ENCODE data around the gene COL4A2. TPM values are rescaled to one million over a fixed set of nuclear protein-coding genes. Genes with fewer than 3 reads are reported as not detected.

Gene COL4A2
- total RNA-seq, 4 donors from 2014 or later: 419 to 931 (median 555) TPM

DNA sequence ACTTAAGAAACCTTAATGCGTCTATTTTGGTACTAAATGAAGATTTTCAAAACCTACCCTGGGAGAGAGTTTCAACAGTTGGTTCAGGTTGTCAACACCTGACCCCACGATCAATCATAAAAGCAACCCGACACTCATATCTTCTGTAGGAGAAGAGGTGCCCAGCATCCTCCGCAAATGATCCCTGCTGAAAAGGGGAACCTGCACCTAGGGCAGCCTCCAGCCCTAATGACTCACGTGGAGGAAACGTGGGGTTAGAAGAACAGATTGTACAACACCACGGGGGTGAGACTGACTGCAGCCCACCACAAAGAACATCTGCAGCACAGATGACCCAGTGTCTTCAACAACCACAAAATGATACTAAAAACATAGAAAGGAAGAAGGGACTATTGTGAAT, 138.1 kb downstream of the COL4A2 start:
- DNase-seq (ENCODE audit: extremely low spot score): no peak
- H3K9me3 ChIP-seq: no peaks in the 10 kb centered on the region
- intact Hi-C loops (cut with DNase I): no loop called here
- peak overlapping the region; percentile 71 to 83 (median 81) for H3K27ac ChIP-seq (replicated peaks in 1 of 4)
- H3K27me3 ChIP-seq: no peaks in the 10 kb centered on the region
- TF ChIP-seq EP300 (IDR thresholded peaks at IDR 0.05) (no peak), POLR2AphosphoS5 (IDR thresholded peaks at IDR 0.05) (no peak), POLR2A (IDR thresholded peaks at IDR 0.05; ENCODE audit: low read depth) (no peak)
- TF ChIP-seq, protein P1, sequence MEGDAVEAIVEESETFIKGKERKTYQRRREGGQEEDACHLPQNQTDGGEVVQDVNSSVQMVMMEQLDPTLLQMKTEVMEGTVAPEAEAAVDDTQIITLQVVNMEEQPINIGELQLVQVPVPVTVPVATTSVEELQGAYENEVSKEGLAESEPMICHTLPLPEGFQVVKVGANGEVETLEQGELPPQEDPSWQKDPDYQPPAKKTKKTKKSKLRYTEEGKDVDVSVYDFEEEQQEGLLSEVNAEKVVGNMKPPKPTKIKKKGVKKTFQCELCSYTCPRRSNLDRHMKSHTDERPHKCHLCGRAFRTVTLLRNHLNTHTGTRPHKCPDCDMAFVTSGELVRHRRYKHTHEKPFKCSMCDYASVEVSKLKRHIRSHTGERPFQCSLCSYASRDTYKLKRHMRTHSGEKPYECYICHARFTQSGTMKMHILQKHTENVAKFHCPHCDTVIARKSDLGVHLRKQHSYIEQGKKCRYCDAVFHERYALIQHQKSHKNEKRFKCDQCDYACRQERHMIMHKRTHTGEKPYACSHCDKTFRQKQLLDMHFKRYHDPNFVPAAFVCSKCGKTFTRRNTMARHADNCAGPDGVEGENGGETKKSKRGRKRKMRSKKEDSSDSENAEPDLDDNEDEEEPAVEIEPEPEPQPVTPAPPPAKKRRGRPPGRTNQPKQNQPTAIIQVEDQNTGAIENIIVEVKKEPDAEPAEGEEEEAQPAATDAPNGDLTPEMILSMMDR (IDR thresholded peaks at IDR 0.05): no peak
- H3K36me3 ChIP-seq: peaks cover 35 to 91% (median 79%) of the 10 kb centered on the region in 4 donors
- 66% methylated on average over 7 of the region's 7 CpGs for WGBS
- no peak overlapping the region for H3K4me3 ChIP-seq
- peaks cover 5 to 59% (median 51%) of the 10 kb centered on the region in 4 donors for H3K4me1 ChIP-seq

DNA sequence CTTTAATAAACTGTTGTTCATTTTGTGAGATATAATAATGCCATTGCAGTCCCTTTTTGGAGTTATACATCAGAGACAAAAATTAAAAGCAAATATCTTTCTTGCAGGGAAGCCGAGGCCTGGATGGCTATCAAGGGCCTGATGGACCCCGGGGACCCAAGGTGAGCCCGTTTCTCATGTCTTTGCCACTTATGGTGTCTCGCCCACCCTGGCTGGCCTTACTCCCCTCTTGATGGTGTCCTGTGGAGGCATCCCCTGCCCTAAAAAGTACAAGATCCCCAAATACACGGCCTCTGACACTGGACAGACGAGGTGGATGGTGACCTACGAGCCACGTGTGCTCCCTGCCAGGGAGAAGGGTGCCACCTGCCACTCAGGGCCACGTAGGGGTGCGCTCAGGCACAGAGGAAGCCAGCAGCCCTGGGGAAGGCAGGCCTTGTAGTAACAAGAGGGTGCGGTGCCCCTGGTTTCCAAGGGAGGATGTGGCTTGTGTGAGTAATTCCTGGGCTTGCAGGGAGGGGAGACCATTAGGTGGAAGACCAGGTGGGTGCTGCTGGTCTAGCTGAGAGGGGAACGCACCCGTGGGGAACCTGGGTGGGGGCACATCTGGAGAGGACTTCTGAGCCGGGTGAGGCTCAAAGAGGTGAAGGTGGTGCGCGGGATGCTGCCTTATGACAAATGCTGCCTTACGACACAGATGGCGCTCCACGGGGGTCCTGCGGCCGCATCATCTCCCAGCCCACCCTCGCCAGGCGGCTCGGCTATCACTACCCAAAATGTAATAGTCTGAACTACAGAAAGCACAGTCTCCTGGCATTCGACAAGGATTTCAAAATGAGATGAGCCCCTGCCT, 138.9 kb downstream of the COL4A2 start:
- peak overlapping the region; percentile 71 to 83 (median 81) for H3K27ac ChIP-seq (replicated peaks in 1 of 4)
- peaks cover 33 to 91% (median 79%) of the 10 kb centered on the region in 4 donors for H3K36me3 ChIP-seq
- H3K4me3 ChIP-seq: no peak overlapping the region
- no peak for DNase-seq (ENCODE audit: extremely low spot score)
- no peaks in the 10 kb centered on the region for H3K27me3 ChIP-seq
- H3K4me1 ChIP-seq: peaks cover 5 to 59% (median 51%) of the 10 kb centered on the region in 4 donors
- 88% methylated on average over 21 of the region's 25 CpGs for WGBS
- TF ChIP-seq EP300 (IDR thresholded peaks at IDR 0.05) (no peak), POLR2A (IDR thresholded peaks at IDR 0.05; ENCODE audit: low read depth) (no peak), POLR2AphosphoS5 (IDR thresholded peaks at IDR 0.05) (no peak)
- TF ChIP-seq, protein P1 (IDR thresholded peaks at IDR 0.05): no peak
- H3K9me3 ChIP-seq: no peaks in the 10 kb centered on the region
- intact Hi-C loops (cut with DNase I): loop anchor here (2.0 kb wide), 1 partner anchor 223 kb away; no protein-coding TSS in a partner anchor

DNA sequence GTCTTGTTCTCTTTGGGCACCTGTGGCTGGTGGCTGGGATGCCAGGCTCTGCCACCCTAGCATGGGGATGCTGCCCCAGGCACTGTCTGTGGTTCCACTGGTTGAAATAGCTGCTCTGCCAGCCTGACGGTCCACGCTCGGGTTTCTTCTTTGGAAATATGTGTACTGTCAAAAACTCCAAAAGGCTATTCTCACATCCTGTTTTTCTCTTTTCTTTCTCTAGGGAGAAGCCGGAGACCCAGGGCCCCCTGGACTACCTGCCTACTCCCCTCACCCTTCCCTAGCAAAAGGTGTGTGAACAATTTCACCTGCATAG, 139.4 kb downstream of the COL4A2 start:
- TF ChIP-seq EP300 (IDR thresholded peaks at IDR 0.05): no peak
- no peak for TF ChIP-seq POLR2AphosphoS5 (IDR thresholded peaks at IDR 0.05)
- no peak for TF ChIP-seq POLR2A (IDR thresholded peaks at IDR 0.05; ENCODE audit: low read depth)
- 62% methylated on average over 4 of the region's 4 CpGs for WGBS
- intact Hi-C loops (cut with DNase I): loop anchor here (2.0 kb wide), 1 partner anchor 224 kb away; no protein-coding TSS in a partner anchor
- DNase-seq (ENCODE audit: extremely low spot score): no peak
- no peaks in the 10 kb centered on the region for H3K27me3 ChIP-seq
- peaks cover 5 to 53% (median 49%) of the 10 kb centered on the region in 4 donors for H3K4me1 ChIP-seq
- H3K36me3 ChIP-seq: peaks cover 28 to 91% (median 79%) of the 10 kb centered on the region in 4 donors
- peak overlapping the region; percentile 71 to 83 (median 81) for H3K27ac ChIP-seq (replicated peaks in 1 of 4)
- no peak overlapping the region for H3K4me3 ChIP-seq
- H3K9me3 ChIP-seq: no peaks in the 10 kb centered on the region

DNA sequence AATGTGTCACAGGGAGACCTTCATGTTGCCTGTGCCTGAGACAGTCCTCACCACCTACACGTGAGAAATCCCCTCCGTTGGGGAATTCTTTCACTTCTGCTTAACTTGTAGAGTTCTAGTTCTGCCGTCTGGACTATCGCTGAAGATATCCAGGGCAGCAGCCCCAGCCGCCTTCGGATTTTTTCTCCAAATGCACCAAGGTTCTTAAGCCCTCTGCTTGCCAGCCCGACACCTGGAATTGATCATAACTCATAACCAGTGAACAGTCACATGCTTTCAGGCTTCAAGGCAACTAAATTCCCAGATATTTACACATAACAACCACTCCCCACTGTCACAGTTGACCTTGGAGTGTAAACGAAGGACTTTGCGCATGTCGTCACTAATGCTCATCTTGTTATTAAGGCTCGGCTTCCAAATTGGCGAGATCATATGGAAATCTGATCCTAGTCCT, 140.0 kb downstream of the COL4A2 start:
- H3K36me3 ChIP-seq: peaks cover 27 to 92% (median 80%) of the 10 kb centered on the region in 4 donors
- WGBS: 60% methylated on average over 12 of the region's 12 CpGs
- H3K4me3 ChIP-seq: no peak overlapping the region
- H3K9me3 ChIP-seq: no peaks in the 10 kb centered on the region
- no peak for DNase-seq (ENCODE audit: extremely low spot score)
- intact Hi-C loops (cut with DNase I): loop anchor here (2.0 kb wide), 1 partner anchor 224 kb away; no protein-coding TSS in a partner anchor
- peak overlapping the region; percentile 71 to 83 (median 81) for H3K27ac ChIP-seq (replicated peaks in 1 of 4)
- peak in 1 of 2 donors; percentile 20 for TF ChIP-seq POLR2AphosphoS5 (IDR thresholded peaks at IDR 0.05)
- TF ChIP-seq, protein P1 (IDR thresholded peaks at IDR 0.05): no peak
- TF ChIP-seq POLR2A (IDR thresholded peaks at IDR 0.05; ENCODE audit: low read depth): no peak
- TF ChIP-seq EP300 (IDR thresholded peaks at IDR 0.05): no peak
- peaks cover 5 to 52% (median 48%) of the 10 kb centered on the region in 4 donors for H3K4me1 ChIP-seq
- no peaks in the 10 kb centered on the region for H3K27me3 ChIP-seq

DNA sequence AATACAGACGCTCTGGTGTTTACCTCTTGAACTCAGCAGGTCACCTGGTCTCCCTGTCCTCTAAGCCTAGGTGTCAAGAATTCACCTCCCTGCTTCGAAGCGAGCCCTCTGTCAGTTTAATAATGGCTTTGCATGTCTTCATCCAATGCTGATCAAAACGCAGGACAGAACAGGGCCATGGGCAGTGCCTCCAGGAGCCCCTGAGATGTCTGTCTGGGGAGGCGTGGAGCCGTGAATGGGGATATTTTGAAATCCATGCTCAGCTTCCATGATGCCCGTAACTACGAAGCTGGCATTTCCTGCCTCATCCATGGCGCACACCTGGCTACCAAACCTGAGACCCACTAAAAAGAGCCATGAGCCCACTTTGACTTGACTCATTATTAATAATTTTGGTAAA, 140.7 kb downstream of the COL4A2 start:
- no peaks in the 10 kb centered on the region for H3K27me3 ChIP-seq
- H3K4me3 ChIP-seq: no peak overlapping the region
- intact Hi-C loops (cut with DNase I): loop anchor here (2.0 kb wide), 1 partner anchor 225 kb away; no protein-coding TSS in a partner anchor
- H3K36me3 ChIP-seq: peaks cover 27 to 93% (median 80%) of the 10 kb centered on the region in 4 donors
- TF ChIP-seq POLR2A (IDR thresholded peaks at IDR 0.05; ENCODE audit: low read depth): no peak
- TF ChIP-seq EP300 (IDR thresholded peaks at IDR 0.05): no peak
- TF ChIP-seq, protein P1 (IDR thresholded peaks at IDR 0.05): no peak
- TF ChIP-seq POLR2AphosphoS5 (IDR thresholded peaks at IDR 0.05): no peak
- no peak for DNase-seq (ENCODE audit: extremely low spot score)
- H3K9me3 ChIP-seq: no peaks in the 10 kb centered on the region
- H3K27ac ChIP-seq (replicated peaks in 1 of 4): peak overlapping the region; percentile 71 to 83 (median 81)
- H3K4me1 ChIP-seq: peaks cover 5 to 49% (median 42%) of the 10 kb centered on the region in 4 donors
- WGBS: 86% methylated on average over 9 of the region's 9 CpGs

Data from esophagus muscularis mucosa (tissue), 4 donors.